ENCODE data around the gene PLB1. TPM values are rescaled to one million over a fixed set of nuclear protein-coding genes. Genes with fewer than 3 reads are reported as not detected.
A peak's percentile ranks its signal among the peaks of the same experiment; 100 is the strongest.

Gene PLB1
- total and polyA plus RNA-seq, 9 donors: 1.4 to 4.3 (median 2.0) TPM

- no peaks in the 10 kb centered on the region for H3K9me3 ChIP-seq (replicated peaks; ENCODE audit: control insufficient read depth, low read depth, low read length)
- H3K4me3 ChIP-seq (ENCODE audit: low read length): no peak overlapping the region
- DNase-seq: no peak
- 87% methylated on average over 6 of the region's 7 CpGs for WGBS (ENCODE audit: insufficient coverage)
- no peaks in the 10 kb centered on the region for H3K27me3 ChIP-seq (ENCODE audit: control insufficient read depth, insufficient read depth, low read length)
- H3K36me3 ChIP-seq (ENCODE audit: control insufficient read depth, insufficient read depth, low read length): no peaks in the 10 kb centered on the region
- H3K4me1 ChIP-seq (ENCODE audit: control insufficient read depth, insufficient read depth, low read length): peaks cover 44% of the 10 kb centered on the region
- no peak overlapping the region for H3K27ac ChIP-seq (ENCODE audit: low read length)
Observed at GRCh38 chr2:28586867-28587266, 91.0 kb downstream of the PLB1 start.

- H3K27ac ChIP-seq (ENCODE audit: low read length): peak overlapping the region; percentile 72
- H3K36me3 ChIP-seq (ENCODE audit: control insufficient read depth, insufficient read depth, low read length): no peaks in the 10 kb centered on the region
- no peaks in the 10 kb centered on the region for H3K9me3 ChIP-seq (replicated peaks; ENCODE audit: control insufficient read depth, low read depth, low read length)
- DNase-seq: peak; percentile 53
- H3K27me3 ChIP-seq (ENCODE audit: control insufficient read depth, insufficient read depth, low read length): no peaks in the 10 kb centered on the region
- H3K4me1 ChIP-seq (ENCODE audit: control insufficient read depth, insufficient read depth, low read length): peaks cover 40% of the 10 kb centered on the region
- no peak overlapping the region for H3K4me3 ChIP-seq (ENCODE audit: low read length)
- 76% methylated on average over 12 of the region's 15 CpGs for WGBS (ENCODE audit: insufficient coverage)
Observed at GRCh38 chr2:28587526-28588291, 91.8 kb downstream of the PLB1 start.

GRCh38 chr2:28588292-28588670 is 92.4 kb downstream of the PLB1 start:
- DNase-seq: no peak
- no peaks in the 10 kb centered on the region for H3K36me3 ChIP-seq (ENCODE audit: control insufficient read depth, insufficient read depth, low read length)
- no peaks in the 10 kb centered on the region for H3K9me3 ChIP-seq (replicated peaks; ENCODE audit: control insufficient read depth, low read depth, low read length)
- no peak overlapping the region for H3K4me3 ChIP-seq (ENCODE audit: low read length)
- peaks cover 40% of the 10 kb centered on the region for H3K4me1 ChIP-seq (ENCODE audit: control insufficient read depth, insufficient read depth, low read length)
- WGBS (ENCODE audit: insufficient coverage): 71% methylated on average over 1 of the region's 3 CpGs
- H3K27me3 ChIP-seq (ENCODE audit: control insufficient read depth, insufficient read depth, low read length): no peaks in the 10 kb centered on the region
- peak overlapping the region; percentile 72 for H3K27ac ChIP-seq (ENCODE audit: low read length)

GRCh38 chr2:28589746-28590463 is 94.0 kb downstream of the PLB1 start:
- no peak for DNase-seq
- H3K27me3 ChIP-seq (ENCODE audit: control insufficient read depth, insufficient read depth, low read length): no peaks in the 10 kb centered on the region
- H3K4me1 ChIP-seq (ENCODE audit: control insufficient read depth, insufficient read depth, low read length): peaks cover 38% of the 10 kb centered on the region
- no peaks in the 10 kb centered on the region for H3K36me3 ChIP-seq (ENCODE audit: control insufficient read depth, insufficient read depth, low read length)
- H3K4me3 ChIP-seq (ENCODE audit: low read length): no peak overlapping the region
- WGBS (ENCODE audit: insufficient coverage): 80% methylated on average over 14 of the region's 15 CpGs
- no peaks in the 10 kb centered on the region for H3K9me3 ChIP-seq (replicated peaks; ENCODE audit: control insufficient read depth, low read depth, low read length)
- no peak overlapping the region for H3K27ac ChIP-seq (ENCODE audit: low read length)

GRCh38 chr2:28590496-28591301 is 94.8 kb downstream of the PLB1 start:
- DNase-seq: no peak

GRCh38 chr2:28591711-28592335 is 96.0 kb downstream of the PLB1 start:
- Histone ChIP-seq H3K27ac (ENCODE audit: low read length) (no peak overlapping the region), H3K9me3 (replicated peaks; ENCODE audit: control insufficient read depth, low read depth, low read length) (no peaks in the 10 kb centered on the region), H3K4me1 (ENCODE audit: control insufficient read depth, insufficient read depth, low read length) (peaks cover 44% of the 10 kb centered on the region), H3K36me3 (ENCODE audit: control insufficient read depth, insufficient read depth, low read length) (no peaks in the 10 kb centered on the region), H3K4me3 (ENCODE audit: low read length) (no peak overlapping the region), H3K27me3 (ENCODE audit: control insufficient read depth, insufficient read depth, low read length) (no peaks in the 10 kb centered on the region)
- 89% methylated on average over 9 of the region's 9 CpGs for WGBS (ENCODE audit: insufficient coverage)
- DNase-seq: no peak

More at GRCh38 chr2:28590496-28591301, 94.8 kb downstream of the PLB1 start:
- H3K4me3 ChIP-seq (ENCODE audit: low read length): no peak overlapping the region
- H3K27me3 ChIP-seq (ENCODE audit: control insufficient read depth, insufficient read depth, low read length): no peaks in the 10 kb centered on the region
- H3K4me1 ChIP-seq (ENCODE audit: control insufficient read depth, insufficient read depth, low read length): peaks cover 41% of the 10 kb centered on the region
- no peaks in the 10 kb centered on the region for H3K9me3 ChIP-seq (replicated peaks; ENCODE audit: control insufficient read depth, low read depth, low read length)
- H3K27ac ChIP-seq (ENCODE audit: low read length): no peak overlapping the region
- no peaks in the 10 kb centered on the region for H3K36me3 ChIP-seq (ENCODE audit: control insufficient read depth, insufficient read depth, low read length)
- 69% methylated on average over 12 of the region's 13 CpGs for WGBS (ENCODE audit: insufficient coverage)

GRCh38 chr2:28592481-28592880 is 96.6 kb downstream of the PLB1 start:
- H3K27ac ChIP-seq (ENCODE audit: low read length): no peak overlapping the region
- 57% methylated on average over 1 of the region's 3 CpGs for WGBS (ENCODE audit: insufficient coverage)
- no peaks in the 10 kb centered on the region for H3K9me3 ChIP-seq (replicated peaks; ENCODE audit: control insufficient read depth, low read depth, low read length)
- H3K36me3 ChIP-seq (ENCODE audit: control insufficient read depth, insufficient read depth, low read length): no peaks in the 10 kb centered on the region
- no peaks in the 10 kb centered on the region for H3K27me3 ChIP-seq (ENCODE audit: control insufficient read depth, insufficient read depth, low read length)
- H3K4me1 ChIP-seq (ENCODE audit: control insufficient read depth, insufficient read depth, low read length): peaks cover 42% of the 10 kb centered on the region
- H3K4me3 ChIP-seq (ENCODE audit: low read length): no peak overlapping the region
- DNase-seq: no peak

GRCh38 chr2:28593160-28593755 is 97.4 kb downstream of the PLB1 start:
- H3K27me3 ChIP-seq (ENCODE audit: control insufficient read depth, insufficient read depth, low read length): no peaks in the 10 kb centered on the region
- H3K27ac ChIP-seq (ENCODE audit: low read length): no peak overlapping the region
- WGBS (ENCODE audit: insufficient coverage): 38% methylated on average over 6 of the region's 11 CpGs
- H3K36me3 ChIP-seq (ENCODE audit: control insufficient read depth, insufficient read depth, low read length): no peaks in the 10 kb centered on the region
- H3K4me1 ChIP-seq (ENCODE audit: control insufficient read depth, insufficient read depth, low read length): peaks cover 34% of the 10 kb centered on the region
- DNase-seq: no peak
- no peak overlapping the region for H3K4me3 ChIP-seq (ENCODE audit: low read length)
- no peaks in the 10 kb centered on the region for H3K9me3 ChIP-seq (replicated peaks; ENCODE audit: control insufficient read depth, low read depth, low read length)

- DNase-seq: no peak
- Histone ChIP-seq H3K27me3 (ENCODE audit: control insufficient read depth, insufficient read depth, low read length) (no peaks in the 10 kb centered on the region), H3K36me3 (ENCODE audit: control insufficient read depth, insufficient read depth, low read length) (no peaks in the 10 kb centered on the region), H3K27ac (ENCODE audit: low read length) (no peak overlapping the region), H3K9me3 (replicated peaks; ENCODE audit: control insufficient read depth, low read depth, low read length) (no peaks in the 10 kb centered on the region), H3K4me3 (ENCODE audit: low read length) (peak overlapping the region; percentile 10), H3K4me1 (ENCODE audit: control insufficient read depth, insufficient read depth, low read length) (peaks cover 32% of the 10 kb centered on the region)
- WGBS (ENCODE audit: insufficient coverage): no CpG with 5 or more reads among the region's 9 CpGs
Observed at GRCh38 chr2:28594000-28594331, 98.1 kb downstream of the PLB1 start.
